Natural killer cell (primary cell): Measurements from ENCODE around the gene WFIKKN2. TPM values are rescaled to one million over a fixed set of nuclear protein-coding genes. Genes with fewer than 3 reads are reported as not detected.

Source experiments
- ATAC-seq, 3 donors: fragments of 150-1000 bp in 2 of 3; fragments of 200-7000 bp in 1 of 3; cut with Tn5 transposase; 1 replicate in 1 of 3; 2 replicates in 2 of 3; pipeline ENCODE4 v1.10.0; 2021; ENCODE audit warnings: mild to moderate bottlenecking in 2 of 3, moderate library complexity in 2 of 3
- DNase-seq, 2 donors: peaks; one replicate each; pipeline versions ENCODE4 v3.0.0 to v3.0.0-alpha.2; 2013 to 2021; ENCODE audit warnings: mixed read lengths in 1 of 2
- H3K27ac ChIP-seq: one replicate; pipeline ENCODE4 v1.5.1; 2013; ENCODE audit warnings: mild to moderate bottlenecking, low read length
- H3K27me3 ChIP-seq: one replicate; pipeline ENCODE4 v1.6.1; 2013; ENCODE audit warnings: low read length; ENCODE audit not compliant: control insufficient read depth, insufficient read depth
- H3K36me3 ChIP-seq: one replicate; pipeline ENCODE4 v1.6.1; 2013; ENCODE audit warnings: low read length; ENCODE audit not compliant: control insufficient read depth, insufficient read depth
- H3K4me1 ChIP-seq: one replicate; pipeline ENCODE4 v1.6.1; 2013; ENCODE audit warnings: low read length; ENCODE audit not compliant: control insufficient read depth, insufficient read depth
- H3K4me3 ChIP-seq: one replicate; pipeline ENCODE4 v1.5.1; 2013; ENCODE audit warnings: low read length
- H3K9me3 ChIP-seq: one replicate; pipeline ENCODE4 v1.6.1; 2013; ENCODE audit warnings: low read length; ENCODE audit not compliant: control insufficient read depth, insufficient read depth
- H3K27ac Mint-ChIP-seq, 2 donors: one replicate each; pipeline ENCODE4 v1.8.0; 2022; ENCODE audit warnings: mild to moderate bottlenecking in 2 of 2, mixed read lengths in 2 of 2, moderate library complexity in 1 of 2
- H3K27me3 Mint-ChIP-seq, 2 donors: one replicate each; pipeline ENCODE4 v1.8.0; 2022; ENCODE audit warnings: low read depth in 2 of 2, mixed read lengths in 2 of 2
- H3K36me3 Mint-ChIP-seq: one replicate; pipeline ENCODE4 v1.8.0; 2022; ENCODE audit warnings: mixed read lengths
- H3K4me1 Mint-ChIP-seq, 2 donors: one replicate each; pipeline ENCODE4 v1.8.0; 2022; ENCODE audit warnings: mixed read lengths in 2 of 2
- H3K4me3 Mint-ChIP-seq: one replicate; pipeline ENCODE4 v1.8.0; 2022; ENCODE audit warnings: mild to moderate bottlenecking, moderate library complexity, mixed read lengths
- H3K9me3 Mint-ChIP-seq, 2 donors: one replicate each; pipeline ENCODE4 v1.8.0; 2022; ENCODE audit warnings: mixed read lengths in 2 of 2
- WGBS: methylation state at CpG from one replicate; pipeline ENCODE4 v1.1.7; 2013; ENCODE audit warnings: missing lambda C conversion rate; ENCODE audit not compliant: insufficient coverage; 5-methylcytosine and 5-hydroxymethylcytosine counted together
- intact Hi-C: fragments of 100-400 bp; cut with micrococcal nuclease; formaldehyde crosslinking; loops from one replicate; pipeline ENCODE4 v1.14.2; 2022
- total RNA-seq, 4 donors: library from RNA; stranded (reverse); fragments of 120-200 nt in 1 of 4; gene quantifications; one replicate each; pipeline versions ENCODE4 v1.2.3 to v1.2.4, GENCODE V29; 2013 to 2022
- TF ChIP-seq, protein P1 (sequence below): fragments of 200-600 bp; IDR thresholded peaks from one replicate; pipeline ENCODE4 v1.8.0; 2022; ENCODE audit warnings: antibody characterized with exemption

Gene WFIKKN2
- total RNA-seq, 3 donors from 2014 or later (not counting 1 experiment from before 2014, with no cell fraction given) = not detected

DNA sequence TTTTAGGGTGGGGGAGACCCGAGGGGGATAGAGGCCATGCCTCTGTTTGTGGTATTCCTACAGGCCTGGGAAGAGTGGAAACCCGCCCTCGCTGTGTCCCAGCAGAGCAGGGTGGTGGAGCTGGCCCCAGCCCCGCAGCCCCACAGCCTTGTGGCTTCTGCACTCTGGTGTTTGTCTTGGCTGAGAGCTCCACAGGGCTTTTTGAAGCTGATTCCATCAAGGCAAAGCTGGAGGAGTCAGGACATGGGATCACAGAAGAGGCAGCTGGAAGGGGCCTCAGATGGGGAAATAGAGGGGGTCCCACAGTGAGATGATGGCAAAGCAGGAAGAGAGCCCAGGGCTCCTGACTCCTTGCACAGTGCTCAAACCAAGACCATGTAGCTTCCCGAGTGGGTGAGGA lies 5.0 kb upstream of the WFIKKN2 start:
- TF ChIP-seq, protein P1, sequence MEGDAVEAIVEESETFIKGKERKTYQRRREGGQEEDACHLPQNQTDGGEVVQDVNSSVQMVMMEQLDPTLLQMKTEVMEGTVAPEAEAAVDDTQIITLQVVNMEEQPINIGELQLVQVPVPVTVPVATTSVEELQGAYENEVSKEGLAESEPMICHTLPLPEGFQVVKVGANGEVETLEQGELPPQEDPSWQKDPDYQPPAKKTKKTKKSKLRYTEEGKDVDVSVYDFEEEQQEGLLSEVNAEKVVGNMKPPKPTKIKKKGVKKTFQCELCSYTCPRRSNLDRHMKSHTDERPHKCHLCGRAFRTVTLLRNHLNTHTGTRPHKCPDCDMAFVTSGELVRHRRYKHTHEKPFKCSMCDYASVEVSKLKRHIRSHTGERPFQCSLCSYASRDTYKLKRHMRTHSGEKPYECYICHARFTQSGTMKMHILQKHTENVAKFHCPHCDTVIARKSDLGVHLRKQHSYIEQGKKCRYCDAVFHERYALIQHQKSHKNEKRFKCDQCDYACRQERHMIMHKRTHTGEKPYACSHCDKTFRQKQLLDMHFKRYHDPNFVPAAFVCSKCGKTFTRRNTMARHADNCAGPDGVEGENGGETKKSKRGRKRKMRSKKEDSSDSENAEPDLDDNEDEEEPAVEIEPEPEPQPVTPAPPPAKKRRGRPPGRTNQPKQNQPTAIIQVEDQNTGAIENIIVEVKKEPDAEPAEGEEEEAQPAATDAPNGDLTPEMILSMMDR = no peak
- Histone ChIP-seq H3K27me3 (no peaks in the 10 kb centered on the region), H3K4me1 (no peaks in the 10 kb centered on the region), H3K4me3 (no peak overlapping the region), H3K9me3 (no peaks in the 10 kb centered on the region), H3K27ac (no peak overlapping the region), H3K36me3 (no peaks in the 10 kb centered on the region)
- H3K4me3 Mint-ChIP-seq = no peak overlapping the region
- WGBS = 83% methylated on average over 5 of the region's 5 CpGs
- no peaks in the 10 kb centered on the region for H3K4me1 Mint-ChIP-seq
- H3K9me3 Mint-ChIP-seq = no peaks in the 10 kb centered on the region
- DNase-seq (no peak), ATAC-seq (no peak)
- H3K27me3 Mint-ChIP-seq = peaks cover 10 to 16% of the 10 kb centered on the region in 2 donors
- intact Hi-C loops = no loop called here
- no peaks in the 10 kb centered on the region for H3K36me3 Mint-ChIP-seq
- no peak overlapping the region for H3K27ac Mint-ChIP-seq

DNA sequence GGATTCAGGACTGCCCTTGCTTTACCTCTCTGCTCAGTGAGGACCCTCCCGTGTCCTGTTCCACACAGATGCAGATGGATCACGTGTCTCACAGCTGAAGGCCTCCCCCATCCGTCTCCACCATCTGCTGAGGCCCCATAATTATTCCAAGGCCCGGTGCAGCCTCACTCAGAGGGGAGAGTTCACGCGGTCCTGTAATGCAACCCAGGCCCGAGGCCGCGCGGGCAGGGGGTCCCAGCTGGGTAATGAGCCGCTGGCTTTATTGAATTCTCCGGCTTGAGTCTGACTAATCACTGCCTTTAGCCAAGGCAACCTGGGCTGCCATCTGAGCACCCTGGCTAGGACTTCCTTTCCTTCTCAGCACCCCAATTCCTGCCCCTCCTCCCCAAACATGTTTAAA lies 4.4 kb upstream of the WFIKKN2 start:
- Mint-ChIP-seq H3K27me3 (peaks cover 15 to 23% of the 10 kb centered on the region in 2 donors), H3K36me3 (no peaks in the 10 kb centered on the region), H3K4me3 (no peak overlapping the region), H3K9me3 (no peaks in the 10 kb centered on the region), H3K4me1 (no peaks in the 10 kb centered on the region), H3K27ac (no peak overlapping the region)
- no peak overlapping the region for H3K4me3 ChIP-seq
- DNase-seq = no peak
- intact Hi-C loops = no loop called here
- H3K27ac ChIP-seq = no peak overlapping the region
- H3K36me3 ChIP-seq = no peaks in the 10 kb centered on the region
- WGBS = 89% methylated on average over 12 of the region's 12 CpGs
- no peaks in the 10 kb centered on the region for H3K9me3 ChIP-seq
- H3K4me1 ChIP-seq = no peaks in the 10 kb centered on the region
- ATAC-seq = no peak
- no peaks in the 10 kb centered on the region for H3K27me3 ChIP-seq
- TF ChIP-seq, protein P1 = no peak

- no peak overlapping the region for H3K4me3 ChIP-seq
- peaks cover 18 to 21% of the 10 kb centered on the region in 2 donors for H3K27me3 Mint-ChIP-seq
- no peak overlapping the region for H3K27ac ChIP-seq
- no peaks in the 10 kb centered on the region for H3K4me1 ChIP-seq
- no peaks in the 10 kb centered on the region for H3K27me3 ChIP-seq
- TF ChIP-seq, protein P1 = no peak
- no peaks in the 10 kb centered on the region for H3K4me1 Mint-ChIP-seq
- H3K9me3 Mint-ChIP-seq = no peaks in the 10 kb centered on the region
- 42% methylated on average over 10 of the region's 11 CpGs for WGBS
- H3K4me3 Mint-ChIP-seq = no peak overlapping the region
- H3K36me3 ChIP-seq = no peaks in the 10 kb centered on the region
- H3K9me3 ChIP-seq = no peaks in the 10 kb centered on the region
- H3K36me3 Mint-ChIP-seq = no peaks in the 10 kb centered on the region
- ATAC-seq (no peak), DNase-seq (no peak)
- H3K27ac Mint-ChIP-seq = no peak overlapping the region
- intact Hi-C loops = no loop called here
Observed at GRCh38 chr17:50831471-50831928, 3.9 kb upstream of the WFIKKN2 start.

- WGBS = 83% methylated on average over 12 of the region's 12 CpGs
- no peaks in the 10 kb centered on the region for H3K4me1 ChIP-seq
- no peaks in the 10 kb centered on the region for H3K4me1 Mint-ChIP-seq
- no peaks in the 10 kb centered on the region for H3K36me3 Mint-ChIP-seq
- H3K9me3 Mint-ChIP-seq = no peaks in the 10 kb centered on the region
- no peak overlapping the region for H3K4me3 Mint-ChIP-seq
- intact Hi-C loops = no loop called here
- ATAC-seq = no peak
- no peak overlapping the region for H3K27ac ChIP-seq
- H3K27ac Mint-ChIP-seq = no peak overlapping the region
- TF ChIP-seq, protein P1 = no peak
- no peak for DNase-seq
- no peak overlapping the region for H3K4me3 ChIP-seq
- peaks cover 14 to 15% of the 10 kb centered on the region in 2 donors for H3K27me3 Mint-ChIP-seq
- H3K36me3 ChIP-seq = no peaks in the 10 kb centered on the region
- H3K27me3 ChIP-seq = no peaks in the 10 kb centered on the region
- no peaks in the 10 kb centered on the region for H3K9me3 ChIP-seq
Observed at GRCh38 chr17:50832267-50832863, 3.0 kb upstream of the WFIKKN2 start.
